ENCODE measurements around the gene ZFP36L1. TPM values are rescaled to one million over a fixed set of nuclear protein-coding genes. Genes with fewer than 3 reads are reported as not detected.

Gene ZFP36L1
- total and polyA plus RNA-seq, 9 of the 15 experiments (the other 6 are each of a cell fraction or from before 2014, with no cell fraction given) = 1.3 to 26.6 (median 3.7) TPM

GRCh38 chr14:68792979-68793733, at the start of gene ZFP36L1 (continued):
- TF ChIP-seq, protein P1, sequence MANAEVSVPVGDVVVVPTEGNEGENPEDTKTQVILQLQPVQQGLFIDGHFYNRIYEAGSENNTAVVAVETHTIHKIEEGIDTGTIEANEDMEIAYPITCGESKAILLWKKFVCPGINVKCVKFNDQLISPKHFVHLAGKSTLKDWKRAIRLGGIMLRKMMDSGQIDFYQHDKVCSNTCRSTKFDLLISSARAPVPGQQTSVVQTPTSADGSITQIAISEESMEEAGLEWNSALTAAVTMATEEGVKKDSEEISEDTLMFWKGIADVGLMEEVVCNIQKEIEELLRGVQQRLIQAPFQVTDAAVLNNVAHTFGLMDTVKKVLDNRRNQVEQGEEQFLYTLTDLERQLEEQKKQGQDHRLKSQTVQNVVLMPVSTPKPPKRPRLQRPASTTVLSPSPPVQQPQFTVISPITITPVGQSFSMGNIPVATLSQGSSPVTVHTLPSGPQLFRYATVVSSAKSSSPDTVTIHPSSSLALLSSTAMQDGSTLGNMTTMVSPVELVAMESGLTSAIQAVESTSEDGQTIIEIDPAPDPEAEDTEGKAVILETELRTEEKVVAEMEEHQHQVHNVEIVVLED (CRISPR knock-in tag; IDR thresholded peaks at IDR 0.05) = 0 out of 2 replicates have a peak, but pooled peaks have one; percentile 9
- TF ChIP-seq CEBPG (CRISPR knock-in tag; IDR thresholded peaks at IDR 0.05) = no peak
- 0 out of 4 replicates have a peak, but pooled peaks of 1 of the 2 experiments have one; percentile 5 for TF ChIP-seq CEBPG (tag; conservative IDR thresholded peaks at IDR 0.05 in 1 of 2, IDR thresholded peaks at IDR 0.05 in 1 of 2)
- TF ChIP-seq BRCA1 (IDR thresholded peaks at IDR 0.05) = no peak
- no peak for TF ChIP-seq BRCA1 (CRISPR knock-in tag; IDR thresholded peaks at IDR 0.05)
- peak; percentile 33; the same call in 1 of the 2 replicates for TF ChIP-seq BHLHE40 (IDR thresholded peaks at IDR 0.05; ENCODE audit: low read length)
- peak in 1 of 2 experiments; percentile 8; a peak in 1 of 4 replicates for TF ChIP-seq HDAC1 (IDR thresholded peaks at IDR 0.05)
- TF ChIP-seq RB1 (IDR thresholded peaks at IDR 0.05; ENCODE audit: low read depth) = peak; percentile 61; the same call in 1 of the 2 replicates
- no peak for TF ChIP-seq TFAM (CRISPR knock-in tag; conservative IDR thresholded peaks at IDR 0.05)
- TF ChIP-seq, protein P2, sequence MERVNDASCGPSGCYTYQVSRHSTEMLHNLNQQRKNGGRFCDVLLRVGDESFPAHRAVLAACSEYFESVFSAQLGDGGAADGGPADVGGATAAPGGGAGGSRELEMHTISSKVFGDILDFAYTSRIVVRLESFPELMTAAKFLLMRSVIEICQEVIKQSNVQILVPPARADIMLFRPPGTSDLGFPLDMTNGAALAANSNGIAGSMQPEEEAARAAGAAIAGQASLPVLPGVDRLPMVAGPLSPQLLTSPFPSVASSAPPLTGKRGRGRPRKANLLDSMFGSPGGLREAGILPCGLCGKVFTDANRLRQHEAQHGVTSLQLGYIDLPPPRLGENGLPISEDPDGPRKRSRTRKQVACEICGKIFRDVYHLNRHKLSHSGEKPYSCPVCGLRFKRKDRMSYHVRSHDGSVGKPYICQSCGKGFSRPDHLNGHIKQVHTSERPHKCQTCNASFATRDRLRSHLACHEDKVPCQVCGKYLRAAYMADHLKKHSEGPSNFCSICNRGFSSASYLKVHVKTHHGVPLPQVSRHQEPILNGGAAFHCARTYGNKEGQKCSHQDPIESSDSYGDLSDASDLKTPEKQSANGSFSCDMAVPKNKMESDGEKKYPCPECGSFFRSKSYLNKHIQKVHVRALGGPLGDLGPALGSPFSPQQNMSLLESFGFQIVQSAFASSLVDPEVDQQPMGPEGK (CRISPR knock-in tag; IDR thresholded peaks at IDR 0.05; ENCODE audit: borderline replicate concordance) = no peak
- peak; percentile 22; the same call in 1 of the 2 replicates for TF ChIP-seq TFAP4 (CRISPR knock-in tag; IDR thresholded peaks at IDR 0.05; ENCODE audit: borderline replicate concordance)
- TF ChIP-seq FOXJ2 (tag; IDR thresholded peaks at IDR 0.05) = peak; percentile 96
- TF ChIP-seq HSF4 (CRISPR knock-in tag; IDR thresholded peaks at IDR 0.05; ENCODE audit: borderline replicate concordance) = no peak
- TF ChIP-seq RFX7 (CRISPR knock-in tag; IDR thresholded peaks at IDR 0.05) = no peak
- TF ChIP-seq KHSRP (IDR thresholded peaks at IDR 0.05) = peak; percentile 76
- TF ChIP-seq ZSCAN32 (CRISPR knock-in tag; IDR thresholded peaks at IDR 0.05) = no peak
- no peak for TF ChIP-seq ZNF217 (CRISPR knock-in tag; IDR thresholded peaks at IDR 0.05)
- peak in 1 of 2 experiments; percentile 16 for TF ChIP-seq AFF1 (IDR thresholded peaks at IDR 0.05; ENCODE audit: low read depth in 1 of 2, partially characterized antibody in 2 of 2)
